GM12878 (cell line): Measurements from ENCODE around the gene ACTN3. TPM values are rescaled to one million over a fixed set of nuclear protein-coding genes. Genes with fewer than 3 reads are reported as not detected.
"Not testable (repeated sequence)": the region's sequence is repeated elsewhere in the genome, so short reads cannot be mapped to it uniquely, and the experiment has no call there.

Experiments
- ATAC-seq: fragments of 200-7000 bp; cut with Tn5 transposase; 3 replicates; pipeline ENCODE4 v1.9.1; 2020; ENCODE audit warnings: mild to moderate bottlenecking, moderate library complexity
- BruUV-seq: library from RNA; stranded (reverse); fragments of 400-500 nt; replicated peaks from 2 replicates; lab custom pipeline; 2021; lab: Mats Ljungman, UMichigan
- CTCF ChIA-PET: fragments of 300-600 bp; sonication (Branson Sonifier 250); formaldehyde crosslinking; extraction: SDS; loops from one replicate; lab custom pipeline; 2021; ENCODE audit warnings: inconsistent platforms; lab: Yijun Ruan, JAX
- POLR2A ChIA-PET: fragments of 350-600 bp; formaldehyde crosslinking; extraction: SDS; loops from one replicate; lab custom pipeline; 2021; ENCODE audit warnings: inconsistent platforms; lab: Charles Lee
- RAD21 ChIA-PET: fragments of 300-600 bp; sonication (Branson Sonifier 250); formaldehyde crosslinking; loops from one replicate; lab custom pipeline; 2023; ENCODE audit warnings: antibody characterized with exemption; ENCODE audit not compliant: unreplicated experiment; lab: Charles Lee
- SMC1A ChIA-PET: fragments of 300-600 bp; sonication (Branson Sonifier 250); formaldehyde crosslinking; loops from one replicate; lab custom pipeline; 2023; ENCODE audit not compliant: unreplicated experiment, uncharacterized antibody; lab: Charles Lee
- DNase-seq: peaks from one replicate; pipeline ENCODE4 v3.0.0-alpha.2; 2011; ENCODE audit warnings: low read depth, low spot score
- FAIRE-seq: peaks from 3 replicates; lab custom pipeline; 2011; peaks lifted over from hg19 to GRCh38; lab: Jason Lieb, UNC
- H2AFZ ChIP-seq: 2 replicates; pipeline ENCODE4 v1.6.0; 2011; ENCODE audit warnings: low read depth, low read length, control low read depth; ENCODE audit not compliant: control insufficient read depth
- H3K27ac ChIP-seq: 2 replicates; pipeline ENCODE4 v1.5.1; 2011; ENCODE audit warnings: control low read depth; ENCODE audit not compliant: control insufficient read depth, insufficient read depth
- H3K27me3 ChIP-seq, 2 experiments: replicated peaks in 1 of 2; 2 replicates each; pipeline versions ENCODE4 v1.6.0 to v1.6.1; 2011; ENCODE audit warnings: low read length in 1 of 2; ENCODE audit not compliant: control insufficient read depth in 2 of 2, insufficient read depth in 2 of 2
- H3K36me3 ChIP-seq, 2 experiments: 2 replicates each; pipeline ENCODE4 v1.5.1; 2011; ENCODE audit warnings: low read length in 1 of 2; ENCODE audit not compliant: control insufficient read depth in 2 of 2, insufficient read depth in 2 of 2
- H3K4me1 ChIP-seq: 2 replicates; pipeline ENCODE4 v1.6.1; 2011; ENCODE audit warnings: mild to moderate bottlenecking, low read length, moderate library complexity, mixed read lengths; ENCODE audit not compliant: control insufficient read depth, insufficient read depth
- H3K4me2 ChIP-seq: 2 replicates; pipeline ENCODE4 v1.6.0; 2011; ENCODE audit warnings: control low read depth; ENCODE audit not compliant: control insufficient read depth, insufficient read depth
- H3K4me3 ChIP-seq: fragments of 200-600 bp; sonication (generic); 2 replicates; pipeline ENCODE4 v1.5.1; 2016
- H3K79me2 ChIP-seq: 2 replicates; pipeline ENCODE4 v1.6.0; 2011; ENCODE audit warnings: low read length; ENCODE audit not compliant: control insufficient read depth, insufficient read depth
- H3K9ac ChIP-seq: 2 replicates; pipeline ENCODE4 v1.8.0; 2011; ENCODE audit warnings: low read length, control low read depth, mixed read lengths; ENCODE audit not compliant: control insufficient read depth, insufficient read depth
- H3K9me3 ChIP-seq: replicated peaks from 3 replicates; pipeline ENCODE4 v1.5.1; 2011; ENCODE audit warnings: mild to moderate bottlenecking, low read length; ENCODE audit not compliant: control insufficient read depth, insufficient read depth
- H4K20me1 ChIP-seq: 2 replicates; pipeline ENCODE4 v1.6.0; 2011; ENCODE audit not compliant: control insufficient read depth, insufficient read depth
- CBX5 ChIP-seq: sonication (generic); IDR thresholded peaks from 2 replicates; pipeline ENCODE4 v1.6.1; 2016; ENCODE audit warnings: low read depth, moderate library complexity, mild to moderate bottlenecking, inconsistent platforms
- CHD4 ChIP-seq: fragments of 200-600 bp; sonication (generic); IDR thresholded peaks from 2 replicates; pipeline ENCODE4 v1.6.1; 2016; ENCODE audit warnings: mild to moderate bottlenecking
- GATAD2B ChIP-seq: fragments of 450-650 bp; conservative IDR thresholded peaks from 2 replicates; pipeline ENCODE4 v1.6.1; 2017; ENCODE audit warnings: low read depth, mild to moderate bottlenecking, moderate library complexity
- SMAD1 ChIP-seq: fragments of 450-650 bp; IDR thresholded peaks from 2 replicates; pipeline ENCODE4 v1.6.1; 2018; ENCODE audit warnings: mild to moderate bottlenecking, low read depth; ENCODE audit not compliant: partially characterized antibody
- SMAD5 ChIP-seq: IDR thresholded peaks from 2 replicates; pipeline ENCODE4 v1.6.1; 2016; ENCODE audit warnings: antibody characterized with exemption, low read depth
- USF1 ChIP-seq: IDR thresholded peaks from 2 replicates; pipeline ENCODE4 v1.6.1; 2011; ENCODE audit warnings: borderline replicate concordance, low read depth, mild to moderate bottlenecking, moderate library complexity, mixed read lengths, low read length; ENCODE audit not compliant: insufficient read depth; ENCODE audit errors: extremely low read length
- WGBS: methylation state at CpG from one replicate; pipeline ENCODE4 v1.1.6; 2016; ENCODE audit warnings: low lambda C conversion rate; ENCODE audit not compliant: insufficient replicate concordance, insufficient coverage; ENCODE audit errors: missing lambda C conversion rate; 5-methylcytosine and 5-hydroxymethylcytosine counted together
- in situ Hi-C: fragments of 300-500 bp; cut with MboI; formaldehyde crosslinking; loops from 9 replicates; pipeline ENCODE4 v1.14.3; 2018; ENCODE audit warnings: mixed read lengths
- intact Hi-C: fragments of 100-400 bp; cut with micrococcal nuclease; formaldehyde crosslinking; loops from one replicate; pipeline ENCODE4 v1.14.2; 2022; ENCODE audit not compliant: unreplicated experiment
- polyA plus RNA-seq, 11 experiments: library from polyadenylated mRNA; depleted of rRNA in 4 of 11; unstranded in 6 of 11; stranded (reverse) in 5 of 11; fragments of >200 nt; fragmentation: Nextera tagmentation in 4 of 11; fragmentation: Illumina TruSeq in 1 of 11; extraction: Ambion mirVana in 4 of 11; extraction: Trizol in 1 of 11; gene quantifications; 1 replicate in 1 of 11; 2 replicates in 10 of 11; pipeline versions ENCODE4 v1.2.1 to v1.2.3, GENCODE V29; 2011 to 2016; ENCODE audit warnings: inconsistent platforms in 2 of 11, missing spikeins in 2 of 11, low read depth in 1 of 11
- total RNA-seq, 4 experiments: library from RNA; depleted of rRNA in 3 of 4; stranded (reverse); fragments of >200 nt in 3 of 4; fragmentation: Illumina TruSeq in 1 of 4; extraction: Trizol in 1 of 4; gene quantifications; 2 replicates each; pipeline versions ENCODE4 v1.2.1 to v1.2.3, GENCODE V29; 2013 to 2021
- TF ChIP-seq, protein P1 (sequence below): fragments of 450-650 bp; conservative IDR thresholded peaks from 2 replicates; pipeline ENCODE4 v1.6.1; 2017; ENCODE audit warnings: mild to moderate bottlenecking, moderate library complexity

Gene ACTN3
- total and polyA plus RNA-seq, 10 of the 15 experiments (the other 5 are each of a cell fraction or from before 2014, with no cell fraction given), result 0.06 to 0.67 (median 0.17) TPM; not detected in 3

- FAIRE-seq, result no peak
- RAD21 ChIA-PET, result no interaction called here
- POLR2A ChIA-PET, result no interaction called here
Observed at GRCh38 chr11:66604155-66604554, 57.5 kb downstream of the ACTN3 start.

GRCh38 chr11:66606608-66607007, 59.9 kb downstream of the ACTN3 start:
- ChIA-PET SMC1A (interaction anchor here (0.7 to 1.1 kb wide), 2 partner anchors 11 to 13 kb away, joined by 3 to 4 read pairs; no protein-coding TSS in a partner anchor), CTCF (interaction anchor here (0.7 to 4.5 kb wide), 7 partner anchors 11 to 71 kb away, joined by 3 to 21 read pairs (median 3); partner anchors contain the start of genes CCDC87, RBM4 and RBM4B), RAD21 (interaction anchor here (0.8 kb wide), 1 partner anchor 270 kb away, joined by 3 read pairs; the partner anchor contains the start of gene RIN1), POLR2A (interaction anchor here (1.1 to 1.5 kb wide), 2 partner anchors 11 to 14 kb away, joined by 4 to 6 read pairs; partner anchors contain the start of genes CCDC87 and CCS)
- ATAC-seq, H3K27me3 ChIP-seq, intact Hi-C loops, H3K9me3 ChIP-seq, H3K9ac ChIP-seq, H3K27ac ChIP-seq, DNase-seq, H2AFZ ChIP-seq, in situ Hi-C loops, FAIRE-seq, H3K36me3 ChIP-seq, H3K4me3 ChIP-seq, H3K79me2 ChIP-seq, H4K20me1 ChIP-seq, H3K4me2 ChIP-seq, BruUV-seq: not testable (repeated sequence)
- peaks cover 27% of the 10 kb centered on the region for H3K4me1 ChIP-seq
- 98% methylated on average over 3 of the region's 3 CpGs for WGBS

More at GRCh38 chr11:66604155-66604554, 57.5 kb downstream of the ACTN3 start:
- H3K4me3 ChIP-seq, result no peak overlapping the region
- in situ Hi-C loops (no loop called here), intact Hi-C loops (no loop called here)
- no TSS peak for BruUV-seq
- SMC1A ChIA-PET, result no interaction called here
- peaks cover 14% of the 10 kb centered on the region for H3K4me1 ChIP-seq
- H3K36me3 ChIP-seq, result peaks cover 0 to 9% of the 10 kb centered on the region in 2 experiments; a peak in 3 of 4 replicates
- H3K4me2 ChIP-seq, result no peak overlapping the region
- H4K20me1 ChIP-seq, result no peaks in the 10 kb centered on the region
- H2AFZ ChIP-seq, result no peak overlapping the region
- H3K79me2 ChIP-seq, result no peaks in the 10 kb centered on the region
- no peaks in the 10 kb centered on the region for H3K9me3 ChIP-seq
- no peak for ATAC-seq
- DNase-seq, result no peak
- no peak for TF ChIP-seq CHD4
- TF ChIP-seq CBX5, result no peak
- no peak for TF ChIP-seq SMAD1
- no peak for TF ChIP-seq USF1
- no peak for TF ChIP-seq SMAD5
- TF ChIP-seq, protein P1, sequence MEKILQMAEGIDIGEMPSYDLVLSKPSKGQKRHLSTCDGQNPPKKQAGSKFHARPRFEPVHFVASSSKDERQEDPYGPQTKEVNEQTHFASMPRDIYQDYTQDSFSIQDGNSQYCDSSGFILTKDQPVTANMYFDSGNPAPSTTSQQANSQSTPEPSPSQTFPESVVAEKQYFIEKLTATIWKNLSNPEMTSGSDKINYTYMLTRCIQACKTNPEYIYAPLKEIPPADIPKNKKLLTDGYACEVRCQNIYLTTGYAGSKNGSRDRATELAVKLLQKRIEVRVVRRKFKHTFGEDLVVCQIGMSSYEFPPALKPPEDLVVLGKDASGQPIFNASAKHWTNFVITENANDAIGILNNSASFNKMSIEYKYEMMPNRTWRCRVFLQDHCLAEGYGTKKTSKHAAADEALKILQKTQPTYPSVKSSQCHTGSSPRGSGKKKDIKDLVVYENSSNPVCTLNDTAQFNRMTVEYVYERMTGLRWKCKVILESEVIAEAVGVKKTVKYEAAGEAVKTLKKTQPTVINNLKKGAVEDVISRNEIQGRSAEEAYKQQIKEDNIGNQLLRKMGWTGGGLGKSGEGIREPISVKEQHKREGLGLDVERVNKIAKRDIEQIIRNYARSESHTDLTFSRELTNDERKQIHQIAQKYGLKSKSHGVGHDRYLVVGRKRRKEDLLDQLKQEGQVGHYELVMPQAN, result no peak
- no peak for TF ChIP-seq GATAD2B
- H3K9ac ChIP-seq, result no peak overlapping the region
- H3K27ac ChIP-seq, result no peak overlapping the region
- no peaks in the 10 kb centered on the region for H3K27me3 ChIP-seq
- CTCF ChIA-PET, result no interaction called here
- WGBS, result 79% methylated on average over 5 of the region's 5 CpGs
